Ishikawa (cell line): ENCODE results near the gene LCNL1.
A peak's percentile ranks its signal among the peaks of the same experiment; 100 is the strongest.

ENCODE experiments used
- CEBPB ChIP-seq: IDR thresholded peaks from 2 replicates; pipeline ENCODE4 v1.6.1; 2012
- CREB1 ChIP-seq: IDR thresholded peaks from 2 replicates; pipeline ENCODE4 v1.6.1; 2012; ENCODE audit warnings: low read depth
- EGR1 ChIP-seq: IDR thresholded peaks from 2 replicates; pipeline ENCODE4 v1.6.1; 2012
- EP300 ChIP-seq: IDR thresholded peaks from 2 replicates; pipeline ENCODE4 v1.6.1; 2012; ENCODE audit warnings: borderline replicate concordance
- FOXM1 ChIP-seq: IDR thresholded peaks from 2 replicates; pipeline ENCODE4 v1.6.1; 2012; ENCODE audit warnings: low read depth, borderline replicate concordance
- MAX ChIP-seq: IDR thresholded peaks from 2 replicates; pipeline ENCODE4 v1.6.1; 2012
- NFIC ChIP-seq: IDR thresholded peaks from 2 replicates; pipeline ENCODE4 v1.6.1; 2012
- RAD21 ChIP-seq: IDR thresholded peaks from 2 replicates; pipeline ENCODE4 v1.6.1; 2012; ENCODE audit warnings: low read depth
- REST ChIP-seq: IDR thresholded peaks from 2 replicates; pipeline ENCODE4 v1.6.1; 2012; ENCODE audit warnings: low read depth, mild to moderate bottlenecking
- TAF1 ChIP-seq: IDR thresholded peaks from 2 replicates; pipeline ENCODE4 v1.6.1; 2012; ENCODE audit warnings: low read depth, mild to moderate bottlenecking
- TCF12 ChIP-seq: IDR thresholded peaks from 2 replicates; pipeline ENCODE4 v1.6.1; 2012; ENCODE audit warnings: low read depth
- TEAD4 ChIP-seq: IDR thresholded peaks from 2 replicates; pipeline ENCODE4 v1.6.1; 2012
- USF1 ChIP-seq: IDR thresholded peaks from 2 replicates; pipeline ENCODE4 v1.6.1; 2012
- YY1 ChIP-seq: IDR thresholded peaks from 2 replicates; pipeline ENCODE4 v1.6.1; 2012; ENCODE audit warnings: low read depth
- ZBTB7A ChIP-seq: IDR thresholded peaks from 2 replicates; pipeline ENCODE4 v1.6.1; 2012; ENCODE audit warnings: low read depth

Gene LCNL1

GRCh38 chr9:137021568-137021978, 38.8 kb downstream of the LCNL1 start:
- TF ChIP-seq TEAD4 (no peak), EGR1 (no peak), TAF1 (no peak), TCF12 (no peak)

- TF ChIP-seq NFIC (peak; percentile 66; the same call in 1 of the 2 replicates), EP300 (no peak), CEBPB (no peak), TCF12 (peak; percentile 41; the same call in 1 of the 2 replicates), REST (peak; percentile 42; the same call in 1 of the 2 replicates), YY1 (no peak), CREB1 (no peak), USF1 (0 out of 2 replicates have a peak, but pooled peaks have one; percentile 1), MAX (peak; percentile 48), EGR1 (0 out of 2 replicates have a peak, but pooled peaks have one; percentile 36), TAF1 (0 out of 2 replicates have a peak, but pooled peaks have one; percentile 37), FOXM1 (no peak), ZBTB7A (no peak), RAD21 (no peak; the same call in 1 of the 2 replicates), TEAD4 (no peak)
These were observed 39.3 kb downstream of the LCNL1 start for GRCh38 chr9:137021979-137022661.

GRCh38 chr9:137022662-137023008, 39.8 kb downstream of the LCNL1 start:
- TF ChIP-seq MAX (no peak), RAD21 (no peak), FOXM1 (no peak)

GRCh38 chr9:137023157-137023556, 40.4 kb downstream of the LCNL1 start:
- TF ChIP-seq EGR1 (no peak), NFIC (no peak), TAF1 (no peak), TCF12 (no peak), FOXM1 (no peak), CREB1 (no peak), MAX (no peak), YY1 (no peak), TEAD4 (no peak), EP300 (no peak)

GRCh38 chr9:137023583-137023991, 40.8 kb downstream of the LCNL1 start:
- TF ChIP-seq USF1 (no peak), EGR1 (no peak), MAX (no peak), REST (no peak), CREB1 (no peak), RAD21 (no peak), NFIC (no peak), ZBTB7A (no peak), FOXM1 (no peak), TAF1 (no peak), TEAD4 (no peak), TCF12 (no peak), YY1 (no peak), EP300 (no peak)

- TF ChIP-seq EP300 (no peak), CREB1 (no peak), NFIC (no peak), MAX (peak; percentile 85), FOXM1 (no peak), EGR1 (peak; percentile 50; the same call in 1 of the 2 replicates), REST (no peak), RAD21 (peak; percentile 39; the same call in 1 of the 2 replicates), TCF12 (peak; percentile 53; the same call in 1 of the 2 replicates), TAF1 (no peak), YY1 (no peak), USF1 (no peak), ZBTB7A (peak; percentile 26; the same call in 1 of the 2 replicates), CEBPB (peak; percentile 47; the same call in 1 of the 2 replicates), TEAD4 (no peak)
These were observed 42.7 kb downstream of the LCNL1 start for GRCh38 chr9:137025517-137025966.
